Adipocyte (in vitro differentiated cells): ENCODE measurements around the gene POU2F3.
A peak's percentile ranks its signal among the peaks of the same experiment; 100 is the strongest.
"Not testable (repeated sequence)": the region's sequence is repeated elsewhere in the genome, so short reads cannot be mapped to it uniquely, and the experiment has no call there.

ENCODE experiments used
- DNase-seq: peaks from one replicate; pipeline ENCODE4 v3.0.0-alpha.2; 2015; ENCODE audit warnings: low read depth
- H3K27me3 ChIP-seq: replicated peaks from 2 replicates; pipeline ENCODE4 v1.7.0; 2013; ENCODE audit warnings: mild to moderate bottlenecking, low read length, moderate library complexity; ENCODE audit not compliant: control insufficient read depth, insufficient read depth
- H3K36me3 ChIP-seq: 2 replicates; pipeline ENCODE4 v1.7.0; 2013; ENCODE audit warnings: low read length, mild to moderate bottlenecking, moderate library complexity; ENCODE audit not compliant: control insufficient read depth, insufficient read depth, severe bottlenecking
- H3K4me1 ChIP-seq: 2 replicates; pipeline ENCODE4 v1.7.0; 2013; ENCODE audit warnings: mild to moderate bottlenecking, low read length, moderate library complexity; ENCODE audit not compliant: control insufficient read depth, insufficient read depth
- H3K4me3 ChIP-seq: 2 replicates; pipeline ENCODE4 v1.7.0; 2013; ENCODE audit warnings: mild to moderate bottlenecking, low read length, moderate library complexity
- H3K9ac ChIP-seq: 2 replicates; pipeline ENCODE4 v1.7.0; 2013; ENCODE audit warnings: mild to moderate bottlenecking, low read length, moderate library complexity
- H3K9me3 ChIP-seq: 2 replicates; pipeline ENCODE4 v1.7.0; 2013; ENCODE audit warnings: mild to moderate bottlenecking, low read length, moderate library complexity; ENCODE audit not compliant: control insufficient read depth

POU2F3 gene

DNA sequence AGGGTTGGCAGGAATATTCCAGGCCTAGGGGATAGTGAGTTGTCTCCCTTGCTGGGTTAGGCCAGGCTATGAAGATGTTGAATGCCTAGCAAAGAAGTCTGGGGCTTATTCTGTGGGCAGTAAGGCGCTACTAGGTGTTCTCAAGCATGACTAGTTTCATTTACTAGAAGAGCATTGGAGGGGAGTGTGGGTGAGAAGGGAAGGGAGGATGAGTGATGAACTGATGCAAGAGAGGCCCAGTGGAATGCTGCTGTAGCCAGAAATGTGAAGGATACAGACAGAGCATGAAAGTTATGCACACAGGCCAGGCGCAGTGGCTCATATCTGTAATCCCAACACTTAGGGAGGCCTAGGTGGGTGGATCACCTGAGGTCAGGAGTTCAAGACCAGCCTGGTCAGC, 33.5 kb downstream of the POU2F3 start:
- peak; percentile 12 for DNase-seq
- Histone ChIP-seq H3K27me3 (peaks cover 10% of the 10 kb centered on the region), H3K36me3 (no peaks in the 10 kb centered on the region), H3K4me3 (no peak overlapping the region), H3K9me3 (no peaks in the 10 kb centered on the region), H3K4me1 (no peaks in the 10 kb centered on the region), H3K9ac (no peak overlapping the region)

DNA sequence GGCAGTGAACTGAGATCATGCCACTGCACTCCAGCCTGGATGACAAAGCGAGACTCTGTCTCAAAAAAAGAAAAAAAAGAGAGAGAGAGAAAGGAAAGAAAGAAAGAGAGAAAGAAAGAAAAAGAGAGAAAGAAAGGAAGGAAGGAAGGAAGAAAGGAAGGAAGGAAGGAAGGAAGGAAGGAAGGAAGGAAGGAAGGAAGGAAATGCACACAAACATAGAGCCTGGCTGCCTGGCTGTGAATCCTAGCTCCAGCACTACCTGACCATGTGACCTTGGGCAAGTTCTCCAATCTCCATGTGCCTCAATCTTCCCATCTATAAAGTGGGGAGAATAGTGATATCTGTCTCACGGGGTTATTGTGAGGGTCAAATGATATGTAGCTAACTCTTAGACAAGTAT, 34.0 kb downstream of the POU2F3 start:
- not testable (repeated sequence) for DNase-seq, H3K9ac ChIP-seq, H3K9me3 ChIP-seq, H3K27me3 ChIP-seq, H3K4me3 ChIP-seq, H3K4me1 ChIP-seq, H3K36me3 ChIP-seq

DNA sequence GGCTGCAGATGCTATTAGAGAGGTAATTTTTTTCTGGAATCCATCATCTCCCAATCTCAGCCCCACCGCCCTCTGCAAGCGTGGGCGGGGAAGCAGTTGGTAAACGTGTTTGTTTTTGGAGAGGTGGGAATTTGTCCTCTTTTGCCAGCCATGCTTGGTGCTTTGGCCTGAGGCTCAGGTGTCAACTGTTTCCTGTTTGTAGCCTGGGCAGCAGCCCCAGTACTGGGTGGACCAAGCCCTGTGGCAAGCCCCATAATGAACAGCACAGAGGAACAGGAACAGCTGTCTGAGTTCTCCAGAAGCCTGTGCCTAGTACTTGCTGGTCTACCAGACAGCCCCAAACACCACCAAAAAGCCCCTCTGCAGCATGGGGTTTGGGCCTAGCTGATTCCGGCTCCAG, 39.6 kb downstream of the POU2F3 start:
- no peak for DNase-seq
- Histone ChIP-seq H3K4me3 (no peak overlapping the region), H3K9ac (no peak overlapping the region), H3K27me3 (no peaks in the 10 kb centered on the region), H3K4me1 (no peaks in the 10 kb centered on the region), H3K36me3 (no peaks in the 10 kb centered on the region), H3K9me3 (no peaks in the 10 kb centered on the region)

DNA sequence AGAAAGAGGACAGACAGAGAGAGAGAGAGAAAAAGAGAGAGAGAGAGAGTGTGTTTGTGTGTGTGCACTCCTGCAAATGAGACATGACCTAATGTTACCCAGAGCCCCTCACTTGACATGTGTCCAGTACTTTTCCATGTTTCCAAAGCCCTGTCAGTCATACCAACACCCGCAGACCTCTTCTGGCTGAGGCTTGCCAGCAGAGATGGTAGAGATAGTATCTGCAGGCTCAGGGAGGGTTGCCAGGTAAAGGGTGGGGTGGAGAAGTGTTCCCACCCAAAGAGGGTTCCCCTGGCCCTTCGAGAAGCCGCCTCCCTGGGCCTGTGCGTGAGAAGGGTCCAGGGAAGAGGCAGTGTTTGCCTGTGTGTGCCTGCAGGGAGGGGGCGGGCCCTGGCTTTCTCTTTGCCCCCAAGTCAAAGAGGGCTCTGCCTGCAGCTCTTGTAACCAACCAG, 40.7 kb downstream of the POU2F3 start:
- H3K27me3 ChIP-seq, result no peaks in the 10 kb centered on the region
- no peaks in the 10 kb centered on the region for H3K9me3 ChIP-seq
- no peak overlapping the region for H3K9ac ChIP-seq
- DNase-seq, result no peak
- H3K4me3 ChIP-seq, result no peak overlapping the region
- H3K4me1 ChIP-seq, result peaks cover 4% of the 10 kb centered on the region
- H3K36me3 ChIP-seq, result no peaks in the 10 kb centered on the region

DNA sequence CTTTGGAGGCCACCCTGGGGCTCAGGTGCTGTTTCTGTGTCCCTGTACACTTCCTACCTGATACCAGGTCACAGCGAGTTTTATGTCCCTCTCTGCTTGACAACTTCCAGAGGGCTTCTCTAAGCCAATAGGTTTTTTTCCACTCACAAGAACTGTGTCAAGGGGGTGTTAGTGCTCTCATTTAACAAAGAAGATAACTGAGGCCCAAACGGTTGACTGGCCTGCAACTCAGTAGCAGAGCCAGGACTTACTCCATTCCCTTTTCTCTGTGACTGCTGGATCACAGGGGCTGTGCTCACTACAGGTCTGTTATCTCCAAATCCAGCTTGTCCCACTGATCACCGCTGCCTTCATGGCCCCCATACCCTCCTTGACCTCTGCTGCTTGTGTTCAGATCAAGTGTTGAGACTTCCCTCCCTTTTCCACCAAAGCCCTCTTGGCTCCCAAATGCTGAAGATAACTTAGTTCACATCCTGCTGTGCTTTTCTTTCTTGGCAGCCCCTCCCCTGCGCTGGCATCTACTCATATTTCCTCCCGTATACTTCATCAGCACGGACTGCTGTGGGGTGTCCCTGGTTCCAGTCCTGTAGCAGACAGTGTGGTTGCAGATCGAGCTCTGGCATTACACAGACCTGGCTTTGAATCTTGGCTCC, 41.3 kb downstream of the POU2F3 start:
- no peak overlapping the region for H3K9ac ChIP-seq
- no peaks in the 10 kb centered on the region for H3K27me3 ChIP-seq
- H3K4me3 ChIP-seq, result no peak overlapping the region
- no peaks in the 10 kb centered on the region for H3K36me3 ChIP-seq
- peaks cover 4% of the 10 kb centered on the region for H3K4me1 ChIP-seq
- no peak for DNase-seq
- H3K9me3 ChIP-seq, result no peaks in the 10 kb centered on the region

DNA sequence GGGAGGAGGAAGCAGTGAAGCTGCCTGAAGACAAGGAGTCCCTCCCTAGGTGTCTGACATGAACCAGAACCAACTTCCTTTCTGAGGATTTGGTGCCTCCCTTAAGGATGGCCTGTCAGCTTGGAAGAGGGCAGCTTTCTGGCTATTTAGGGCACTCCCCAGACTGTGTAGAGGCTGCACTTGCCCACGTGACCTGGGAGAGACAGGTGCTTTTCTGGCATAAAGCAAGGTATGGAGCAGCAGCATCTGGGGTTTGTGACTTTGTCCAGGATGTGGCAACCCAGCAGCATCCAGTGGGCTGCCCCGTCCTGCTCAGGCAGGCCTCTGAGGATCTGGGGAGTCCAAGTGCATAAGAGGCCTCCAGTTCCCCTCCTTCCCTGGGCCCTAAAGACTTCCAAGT, 43.2 kb downstream of the POU2F3 start:
- Histone ChIP-seq H3K9me3 (no peaks in the 10 kb centered on the region), H3K27me3 (no peaks in the 10 kb centered on the region)

DNA sequence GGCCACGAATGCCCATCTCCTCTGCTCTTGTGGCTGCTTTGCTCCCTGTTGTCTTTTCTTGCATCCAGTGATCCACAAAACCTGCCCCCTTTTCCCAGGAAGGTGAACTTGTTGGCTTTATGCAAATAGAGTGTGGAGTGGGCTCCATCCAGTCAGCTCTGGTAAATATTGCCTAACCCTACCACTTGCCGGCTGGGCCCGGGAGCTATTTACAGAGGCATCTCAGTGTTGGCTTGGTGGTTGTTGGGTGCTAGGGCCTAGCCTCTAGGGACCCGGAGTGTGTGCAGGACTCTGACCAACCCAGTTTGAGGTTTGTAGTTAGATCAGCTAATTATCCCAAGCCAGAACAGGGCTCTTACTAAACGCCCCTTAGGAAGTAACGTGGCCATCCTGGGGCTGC, 44.3 kb downstream of the POU2F3 start:
- DNase-seq, result no peak
- Histone ChIP-seq H3K4me3 (no peak overlapping the region), H3K36me3 (no peaks in the 10 kb centered on the region), H3K4me1 (peaks cover 4% of the 10 kb centered on the region), H3K27me3 (peaks cover 2% of the 10 kb centered on the region), H3K9ac (no peak overlapping the region), H3K9me3 (no peaks in the 10 kb centered on the region)

More for the DNA sequence above, 43.2 kb downstream of the POU2F3 start:
- DNase-seq, result no peak
- H3K9ac ChIP-seq, result no peak overlapping the region
- H3K36me3 ChIP-seq, result no peaks in the 10 kb centered on the region
- H3K4me1 ChIP-seq, result peaks cover 4% of the 10 kb centered on the region
- H3K4me3 ChIP-seq, result no peak overlapping the region

DNA sequence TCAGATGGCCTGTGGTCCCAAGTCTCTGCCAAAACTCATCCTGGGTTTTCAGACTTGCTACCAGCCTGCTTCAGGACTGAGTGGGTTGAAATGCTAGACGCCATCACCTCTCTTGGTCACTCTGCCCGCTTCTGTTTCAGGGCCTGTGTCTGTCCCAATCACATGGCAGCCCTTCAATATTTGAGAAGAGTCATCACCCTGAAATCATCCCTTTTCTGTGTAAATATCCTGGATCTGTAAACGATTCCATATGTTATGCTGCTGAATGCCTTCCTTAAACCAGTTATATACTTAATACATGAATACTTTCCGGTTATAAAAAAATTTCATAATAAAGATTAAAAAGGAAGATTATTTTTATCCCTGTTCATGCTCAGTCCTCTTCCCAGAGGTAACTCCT, 45.3 kb downstream of the POU2F3 start:
- peak; percentile 30 for DNase-seq
- Histone ChIP-seq H3K36me3 (no peaks in the 10 kb centered on the region), H3K27me3 (peaks cover 9% of the 10 kb centered on the region), H3K4me3 (no peak overlapping the region), H3K9me3 (no peaks in the 10 kb centered on the region), H3K4me1 (peaks cover 4% of the 10 kb centered on the region), H3K9ac (no peak overlapping the region)

DNA sequence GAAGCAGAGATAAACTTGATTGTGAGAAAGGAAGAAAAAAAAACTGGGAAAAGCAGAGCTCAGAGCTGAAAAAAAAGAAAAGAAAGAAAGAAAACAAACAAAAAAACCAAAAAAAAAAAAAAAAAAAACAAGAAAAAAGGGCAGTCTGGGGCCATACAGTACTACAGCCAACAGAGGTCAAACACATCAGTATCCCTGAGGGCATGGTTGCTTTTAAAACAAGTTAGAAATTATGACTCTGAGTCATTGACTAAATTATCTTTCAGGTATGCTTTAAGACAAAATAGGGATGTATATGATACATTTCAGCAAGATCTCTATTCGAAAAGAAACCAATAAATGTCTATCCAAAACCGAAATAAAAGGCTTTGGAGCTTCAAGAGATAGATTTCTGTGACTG, 48.1 kb downstream of the POU2F3 start:
- H3K9me3 ChIP-seq, result no peaks in the 10 kb centered on the region
- no peak for DNase-seq
- H3K9ac ChIP-seq, result no peak overlapping the region
- no peaks in the 10 kb centered on the region for H3K36me3 ChIP-seq
- peaks cover 9% of the 10 kb centered on the region for H3K27me3 ChIP-seq
- peaks cover 4% of the 10 kb centered on the region for H3K4me1 ChIP-seq
- no peak overlapping the region for H3K4me3 ChIP-seq

DNA sequence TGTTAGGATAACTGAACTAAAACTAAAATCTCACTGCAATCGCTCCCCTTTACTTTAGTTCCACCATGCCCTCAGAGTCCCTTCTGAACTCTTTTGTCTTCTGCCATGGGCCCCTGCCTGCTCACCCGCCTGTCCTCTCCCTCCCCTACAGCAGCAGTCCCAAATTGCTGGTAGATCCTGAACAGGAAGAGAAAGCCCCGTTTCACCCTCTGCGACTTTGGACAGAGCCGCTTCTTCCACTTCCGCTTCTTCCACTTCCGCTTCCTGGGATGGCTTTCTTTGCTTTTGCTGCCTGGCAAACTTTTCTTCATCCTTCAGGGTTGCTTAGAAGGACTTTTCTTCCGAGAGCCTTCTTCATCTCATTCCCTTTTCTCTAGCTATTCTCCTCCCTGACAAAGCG, 49.5 kb downstream of the POU2F3 start:
- H3K4me3 ChIP-seq, result no peak overlapping the region
- no peaks in the 10 kb centered on the region for H3K9me3 ChIP-seq
- H3K9ac ChIP-seq, result no peak overlapping the region
- H3K36me3 ChIP-seq, result no peaks in the 10 kb centered on the region
- no peak for DNase-seq
- peaks cover 22% of the 10 kb centered on the region for H3K27me3 ChIP-seq
- peaks cover 4% of the 10 kb centered on the region for H3K4me1 ChIP-seq

DNA sequence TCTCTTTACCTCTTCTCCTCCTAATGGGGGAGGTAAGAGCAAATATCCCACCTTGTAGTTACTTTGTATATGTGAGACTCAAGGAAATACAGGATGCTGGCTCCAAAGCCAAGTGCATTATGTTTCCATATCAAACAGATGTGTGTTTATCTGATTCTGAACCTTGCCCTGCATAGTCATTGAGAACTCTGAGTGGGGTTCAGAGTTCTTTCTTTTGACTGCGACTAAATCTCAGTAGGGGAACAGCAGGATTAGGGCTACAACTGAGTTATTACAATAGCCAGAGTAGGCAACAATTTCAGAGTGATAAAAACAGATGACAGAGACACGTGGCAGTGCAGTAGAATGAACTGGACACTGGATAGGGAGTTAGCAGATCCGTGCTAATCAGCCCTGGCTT, 51.0 kb downstream of the POU2F3 start:
- no peaks in the 10 kb centered on the region for H3K36me3 ChIP-seq
- peaks cover 30% of the 10 kb centered on the region for H3K27me3 ChIP-seq
- H3K4me1 ChIP-seq, result no peaks in the 10 kb centered on the region
- no peak for DNase-seq
- H3K9ac ChIP-seq, result no peak overlapping the region
- no peak overlapping the region for H3K4me3 ChIP-seq
- H3K9me3 ChIP-seq, result no peaks in the 10 kb centered on the region
